ENCODE results near the gene SPON1.
"Not testable (repeated sequence)": the region's sequence is repeated elsewhere in the genome, so short reads cannot be mapped to it uniquely, and the experiment has no call there.

Gene SPON1

GRCh38 chr11:13984616-13985450 lies 22.3 kb downstream of the SPON1 start:
- DNase-seq (ENCODE audit: low spot score), result no peak
- TF ChIP-seq CTCF (IDR thresholded peaks at IDR 0.05; ENCODE audit: extremely low read depth, missing control alignments), result no peak

- DNase-seq (ENCODE audit: low spot score), result not testable (repeated sequence)
These were observed 24.2 kb downstream of the SPON1 start for GRCh38 chr11:13986695-13987094.

- not testable (repeated sequence) for DNase-seq (ENCODE audit: low spot score)
These were observed 29.8 kb downstream of the SPON1 start for GRCh38 chr11:13992158-13992856.

- no peak for TF ChIP-seq CTCF (IDR thresholded peaks at IDR 0.05; ENCODE audit: extremely low read depth, missing control alignments)
- no peak for DNase-seq (ENCODE audit: low spot score)
These were observed 30.7 kb downstream of the SPON1 start for GRCh38 chr11:13993096-13993765.

- DNase-seq (ENCODE audit: low spot score), result no peak
- TF ChIP-seq CTCF (IDR thresholded peaks at IDR 0.05; ENCODE audit: extremely low read depth, missing control alignments), result no peak
These were observed 35.4 kb downstream of the SPON1 start for GRCh38 chr11:13997881-13998280.

- no peak for TF ChIP-seq CTCF (IDR thresholded peaks at IDR 0.05; ENCODE audit: extremely low read depth, missing control alignments)
These were observed 37.2 kb downstream of the SPON1 start for GRCh38 chr11:13999704-14000103.

GRCh38 chr11:14001597-14001996 lies 39.1 kb downstream of the SPON1 start:
- DNase-seq (ENCODE audit: low spot score), result no peak
- TF ChIP-seq CTCF (IDR thresholded peaks at IDR 0.05; ENCODE audit: extremely low read depth, missing control alignments), result no peak

More at GRCh38 chr11:13999704-14000103, 37.2 kb downstream of the SPON1 start:
- no peak for DNase-seq (ENCODE audit: low spot score)

- no peak for TF ChIP-seq CTCF (IDR thresholded peaks at IDR 0.05; ENCODE audit: extremely low read depth, missing control alignments)
- no peak for DNase-seq (ENCODE audit: low spot score)
These were observed 45.0 kb downstream of the SPON1 start for GRCh38 chr11:14007566-14007965.

Measured in GM20000 (cell line).